SK-N-MC (cell line): ENCODE data around the gene PRPS1.

Source experiments
- EZH2 ChIP-seq: fragments of 200-600 bp; sonication (generic); IDR thresholded peaks from one replicate; pipeline ENCODE4 v1.6.1; 2017; ENCODE audit warnings: antibody characterized with exemption
- POLR2AphosphoS5 ChIP-seq: IDR thresholded peaks from 2 replicates; pipeline ENCODE4 v1.6.1; 2012; ENCODE audit warnings: mild to moderate bottlenecking, low read depth, low read length, borderline replicate concordance

DNA sequence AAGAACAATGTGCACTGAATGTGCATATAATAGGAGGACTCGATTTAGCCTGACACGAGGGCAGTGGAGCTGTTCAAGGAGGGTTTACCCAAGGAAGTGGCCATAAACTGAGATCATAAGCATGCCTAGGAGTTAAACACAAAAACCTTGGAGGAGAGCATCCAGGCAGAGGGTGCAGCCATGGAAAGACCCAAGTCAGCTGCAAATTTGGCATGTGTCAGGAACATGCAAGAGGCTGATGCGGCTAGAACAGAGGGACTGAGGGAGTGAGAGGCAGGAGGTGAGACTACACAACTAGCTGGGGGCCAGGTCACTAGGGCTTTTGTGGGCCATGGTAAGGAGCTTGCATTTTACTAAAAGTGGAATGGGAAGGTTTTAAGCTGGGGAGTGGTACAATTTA is 55.6 kb downstream of the PRPS1 start:
- TF ChIP-seq POLR2AphosphoS5, result no peak
- no peak for TF ChIP-seq EZH2
